HEK293T (cell line): Measurements from ENCODE around the gene TESK2.

Source experiments
- CTCF ChIA-PET: fragments of 350-600 bp; formaldehyde crosslinking; extraction: SDS; loops from one replicate; lab custom pipeline; 2021; ENCODE audit warnings: antibody characterized with exemption, inconsistent platforms; lab: Yijun Ruan, JAX
- POLR2A ChIA-PET: fragments of 350-600 bp; formaldehyde crosslinking; extraction: SDS; loops from one replicate; lab custom pipeline; 2020; ENCODE audit warnings: antibody characterized with exemption, inconsistent platforms; lab: Yijun Ruan, JAX
- DNase-seq: peaks from one replicate; pipeline ENCODE4 v3.0.0; 2012; ENCODE audit warnings: mixed read lengths; ENCODE audit errors: extremely low spot score
- ARNT ChIP-seq: fragments of 450-650 bp; IDR thresholded peaks from 2 replicates; pipeline ENCODE4 v1.6.1; 2017; ENCODE audit warnings: mild to moderate bottlenecking
- BHLHE40 ChIP-seq: fragments of 450-650 bp; IDR thresholded peaks from 2 replicates; pipeline ENCODE4 v1.6.1; 2016; ENCODE audit warnings: mild to moderate bottlenecking, moderate library complexity, borderline replicate concordance
- CTBP1 ChIP-seq: fragments of 450-650 bp; IDR thresholded peaks from 2 replicates; pipeline ENCODE4 v1.6.1; 2016; ENCODE audit warnings: borderline replicate concordance
- ELF4 ChIP-seq: fragments of 450-650 bp; IDR thresholded peaks from 2 replicates; pipeline ENCODE4 v1.6.1; 2017; ENCODE audit warnings: antibody characterized with exemption
- FOXA1 ChIP-seq: fragments of 450-650 bp; IDR thresholded peaks from 2 replicates; pipeline ENCODE4 v1.6.1; 2016; ENCODE audit warnings: mild to moderate bottlenecking
- FOXK2 ChIP-seq: fragments of 450-650 bp; IDR thresholded peaks from 2 replicates; pipeline ENCODE4 v1.6.1; 2016; ENCODE audit warnings: mild to moderate bottlenecking
- FOXM1 ChIP-seq: fragments of 450-650 bp; IDR thresholded peaks from 2 replicates; pipeline ENCODE4 v1.6.1; 2017; ENCODE audit warnings: mild to moderate bottlenecking, borderline replicate concordance
- HDGF ChIP-seq: fragments of 450-650 bp; IDR thresholded peaks from 2 replicates; pipeline ENCODE4 v1.6.1; 2017; ENCODE audit warnings: antibody characterized with exemption, borderline replicate concordance
- L3MBTL2 ChIP-seq: fragments of 450-650 bp; conservative IDR thresholded peaks from 2 replicates; pipeline ENCODE4 v1.6.1; 2016; ENCODE audit warnings: mild to moderate bottlenecking
- LEF1 ChIP-seq: fragments of 450-650 bp; IDR thresholded peaks from 2 replicates; pipeline ENCODE4 v1.6.1; 2017; ENCODE audit warnings: mild to moderate bottlenecking, borderline replicate concordance
- NFRKB ChIP-seq: fragments of 450-650 bp; IDR thresholded peaks from 2 replicates; pipeline ENCODE4 v1.6.1; 2016; ENCODE audit warnings: mild to moderate bottlenecking, moderate library complexity
- SP1 ChIP-seq: fragments of 450-650 bp; IDR thresholded peaks from 2 replicates; pipeline ENCODE4 v1.6.1; 2017
- SUZ12 ChIP-seq: fragments of 450-650 bp; IDR thresholded peaks from 2 replicates; pipeline ENCODE4 v1.6.1; 2016; ENCODE audit warnings: mild to moderate bottlenecking
- TARDBP ChIP-seq: fragments of 450-650 bp; IDR thresholded peaks from 2 replicates; pipeline ENCODE4 v1.6.1; 2016
- ZNF384 ChIP-seq: fragments of 450-650 bp; IDR thresholded peaks from 2 replicates; pipeline ENCODE4 v1.6.1; 2016
- TF ChIP-seq, protein P1 (sequence below): fragments of 450-650 bp; IDR thresholded peaks from 2 replicates; pipeline ENCODE4 v1.6.1; 2016

The TESK2 gene

DNA sequence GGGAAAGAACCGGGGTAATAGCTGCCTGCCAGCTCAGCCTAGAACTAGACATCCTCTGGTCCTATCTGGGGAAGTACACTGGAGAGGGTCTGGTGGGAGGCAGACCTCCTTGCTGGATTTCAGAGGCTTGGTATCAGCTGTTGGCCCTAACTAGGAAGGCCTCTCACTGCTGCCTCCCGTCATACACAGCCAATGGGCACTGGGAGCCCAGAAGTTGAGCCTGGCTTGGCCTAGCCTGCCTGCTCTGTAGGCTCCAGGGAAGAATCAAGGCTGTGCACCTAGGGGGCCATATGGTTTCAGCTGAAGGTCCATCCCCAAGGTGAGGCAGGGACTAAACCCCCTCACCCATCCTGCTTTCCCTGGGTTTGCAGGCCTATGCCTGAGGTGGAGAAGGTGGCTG, 146.5 kb downstream of the TESK2 start:
- no peak for TF ChIP-seq BHLHE40
- no peak for TF ChIP-seq FOXA1
- TF ChIP-seq HDGF = no peak
- no peak for TF ChIP-seq NFRKB
- TF ChIP-seq ELF4 = no peak
- TF ChIP-seq SUZ12 = no peak
- TF ChIP-seq ZNF384 = no peak
- no peak for TF ChIP-seq FOXM1
- TF ChIP-seq LEF1 = no peak
- no peak for TF ChIP-seq L3MBTL2
- no peak for TF ChIP-seq CTBP1
- no peak for TF ChIP-seq TARDBP
- DNase-seq = no peak
- ChIA-PET CTCF (no interaction called here), POLR2A (interaction anchor here (0.8 to 1.0 kb wide), 2 partner anchors 17 to 37 kb away, joined by 3 read pairs; no protein-coding TSS in a partner anchor)

DNA sequence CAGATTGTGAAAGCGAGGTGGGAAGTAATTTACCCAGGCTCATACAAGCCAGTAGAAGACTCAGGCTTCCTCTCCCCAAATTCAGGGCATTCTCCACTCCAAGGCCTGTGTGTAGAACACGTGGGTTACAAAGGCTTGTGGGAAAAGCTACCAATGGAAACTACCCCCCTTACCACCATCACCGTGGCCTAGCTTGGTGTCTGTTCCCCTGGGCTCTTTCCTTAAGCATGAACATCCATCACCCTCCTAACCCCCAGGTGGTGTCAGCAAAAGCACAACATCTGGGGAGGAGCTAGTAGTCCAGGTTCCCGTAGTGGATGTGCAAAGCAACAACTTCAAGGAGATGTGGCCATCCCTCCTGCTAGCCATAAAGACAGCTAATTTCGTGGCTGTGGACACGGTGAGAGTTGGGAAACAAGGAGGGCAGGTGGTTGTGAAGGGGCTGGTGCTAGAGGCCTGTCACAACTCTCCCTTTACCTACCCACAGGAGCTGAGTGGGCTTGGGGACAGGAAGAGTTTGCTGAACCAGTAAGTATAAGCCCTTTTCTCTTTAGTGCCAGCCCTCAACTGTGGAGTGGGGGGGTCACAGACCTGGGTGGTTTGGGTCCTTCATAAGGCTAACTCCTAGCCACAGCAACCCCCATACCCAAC, 150.0 kb downstream of the TESK2 start:
- ChIA-PET CTCF (interaction anchor here (1.0 to 1.8 kb wide), 2 partner anchors 19 to 152 kb away, joined by 5 to 6 read pairs; no protein-coding TSS in a partner anchor), POLR2A (interaction anchor here (0.6 to 4.8 kb wide), 42 partner anchors 10 to 619 kb away, joined by 3 to 90 read pairs (median 6); partner anchors contain the start of genes AKR1A1, BTBD19, CCDC163 and EIF2B3)
- no peak for TF ChIP-seq SP1
- TF ChIP-seq ZNF384 = no peak
- 0 out of 2 replicates have a peak, but pooled peaks have one; percentile 7 for TF ChIP-seq ELF4
- TF ChIP-seq FOXM1 = no peak
- peak; percentile 6 for TF ChIP-seq L3MBTL2
- TF ChIP-seq HDGF = no peak
- DNase-seq = no peak

DNA sequence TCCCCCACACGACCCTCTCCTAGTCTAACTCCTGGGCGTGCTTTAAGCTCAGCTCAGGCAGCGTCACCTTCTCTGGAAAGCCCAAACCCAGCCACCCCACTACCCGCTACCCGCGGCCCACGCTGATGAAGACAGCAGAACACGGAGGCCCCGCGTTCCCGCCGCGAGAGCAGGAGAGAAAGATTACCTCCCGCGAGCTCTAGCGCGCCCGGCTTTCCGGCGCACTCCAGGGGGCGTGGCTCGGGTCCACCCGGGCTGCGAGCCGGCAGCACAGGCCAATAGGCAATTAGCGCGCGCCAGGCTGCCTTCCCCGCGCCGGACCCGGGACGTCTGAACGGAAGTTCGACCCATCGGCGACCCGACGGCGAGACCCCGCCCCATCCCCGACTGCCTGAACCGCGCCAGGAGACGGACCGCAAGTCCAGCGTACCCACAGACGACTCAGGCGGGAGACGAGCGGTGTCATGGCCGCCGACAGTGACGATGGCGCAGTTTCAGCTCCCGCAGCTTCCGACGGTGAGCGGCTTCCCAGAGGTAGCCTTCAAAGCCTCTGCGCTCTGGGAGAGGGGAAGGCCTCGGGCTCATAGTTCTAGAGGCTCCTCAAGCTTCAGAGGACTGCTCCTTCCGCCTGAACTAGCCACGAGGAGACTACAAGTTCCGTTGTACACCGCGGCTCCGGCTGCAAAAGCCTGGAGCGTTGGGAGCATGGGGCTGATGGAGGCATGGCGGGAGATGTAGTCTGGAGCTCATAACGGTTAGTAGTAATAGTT, 151.0 kb downstream of the TESK2 start, which contains the start of the genes MUTYH and TOE1:
Gene MUTYH, minus strand, starts transcription at position 652 of the 770 bp plus-strand sequence. CDS start 5,935 bp downstream, outside the sequence.
Gene TOE1, plus strand, starts transcription at position 382 of the 770 bp plus-strand sequence. Its CDS starts 83 bp downstream, at position 465.
- ChIA-PET CTCF (interaction anchor here (1.0 to 1.8 kb wide), 3 partner anchors 20 to 153 kb away, joined by 3 to 6 read pairs (median 5); partner anchors contain the start of gene TESK2), POLR2A (interaction anchor here (0.6 to 4.8 kb wide), 51 partner anchors 11 to 618 kb away, joined by 3 to 90 read pairs (median 6); partner anchors contain the start of genes AKR1A1, BTBD19, CCDC163 and EIF2B3)
- DNase-seq = peak; percentile 94
- peak; percentile 62; the same call in 1 of the 2 replicates for TF ChIP-seq ELF4
- TF ChIP-seq FOXK2 = no peak
- TF ChIP-seq TARDBP = no peak
- TF ChIP-seq L3MBTL2 = peak; percentile 92
- TF ChIP-seq CTBP1 = no peak

DNA sequence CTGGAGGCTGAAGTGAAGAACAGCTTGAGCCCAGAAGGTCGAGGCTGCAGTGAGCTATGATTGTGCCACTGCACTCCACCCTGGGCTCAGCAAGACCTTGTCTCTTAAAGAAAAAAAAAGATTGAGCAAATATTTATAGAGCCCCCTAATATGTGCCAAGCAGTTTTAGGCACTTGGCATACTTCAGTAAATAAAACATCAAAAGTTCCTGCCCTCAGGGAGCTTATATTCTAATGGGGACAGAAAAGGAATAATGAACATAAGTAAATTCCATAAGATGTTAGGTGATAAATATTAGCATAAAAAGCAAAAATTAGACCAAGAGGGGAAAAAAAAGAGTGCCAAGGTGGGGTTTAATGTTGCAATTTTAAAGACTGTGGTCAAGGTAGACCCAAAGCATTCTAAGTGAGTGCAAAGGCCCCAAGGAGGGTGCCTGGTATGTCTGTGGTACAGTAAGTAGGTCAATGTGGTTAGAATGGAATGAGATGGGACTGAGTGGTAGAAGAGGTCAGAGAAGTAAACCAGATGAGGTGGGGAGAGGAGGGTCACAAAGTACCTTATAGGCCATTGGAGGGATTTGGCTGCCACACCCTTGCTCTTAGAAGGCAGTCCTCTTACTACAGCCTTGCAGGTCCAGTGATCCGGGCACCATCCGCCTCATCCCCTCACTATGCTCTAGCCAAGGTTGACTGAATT, 153.2 kb downstream of the TESK2 start:
- TF ChIP-seq, protein P1, sequence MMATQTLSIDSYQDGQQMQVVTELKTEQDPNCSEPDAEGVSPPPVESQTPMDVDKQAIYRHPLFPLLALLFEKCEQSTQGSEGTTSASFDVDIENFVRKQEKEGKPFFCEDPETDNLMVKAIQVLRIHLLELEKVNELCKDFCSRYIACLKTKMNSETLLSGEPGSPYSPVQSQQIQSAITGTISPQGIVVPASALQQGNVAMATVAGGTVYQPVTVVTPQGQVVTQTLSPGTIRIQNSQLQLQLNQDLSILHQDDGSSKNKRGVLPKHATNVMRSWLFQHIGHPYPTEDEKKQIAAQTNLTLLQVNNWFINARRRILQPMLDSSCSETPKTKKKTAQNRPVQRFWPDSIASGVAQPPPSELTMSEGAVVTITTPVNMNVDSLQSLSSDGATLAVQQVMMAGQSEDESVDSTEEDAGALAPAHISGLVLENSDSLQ = no peak
- no peak for TF ChIP-seq TARDBP
- TF ChIP-seq HDGF = no peak
- TF ChIP-seq FOXA1 = no peak
- CTCF ChIA-PET = interaction anchor here (0.6 kb wide), 1 partner anchor 39 kb away, joined by 3 read pairs; no protein-coding TSS in a partner anchor
- POLR2A ChIA-PET = interaction anchor here (0.8 to 4.8 kb wide), 3 partner anchors 9 to 33 kb away, joined by 4 to 90 read pairs (median 77); no protein-coding TSS in a partner anchor
- no peak for DNase-seq

DNA sequence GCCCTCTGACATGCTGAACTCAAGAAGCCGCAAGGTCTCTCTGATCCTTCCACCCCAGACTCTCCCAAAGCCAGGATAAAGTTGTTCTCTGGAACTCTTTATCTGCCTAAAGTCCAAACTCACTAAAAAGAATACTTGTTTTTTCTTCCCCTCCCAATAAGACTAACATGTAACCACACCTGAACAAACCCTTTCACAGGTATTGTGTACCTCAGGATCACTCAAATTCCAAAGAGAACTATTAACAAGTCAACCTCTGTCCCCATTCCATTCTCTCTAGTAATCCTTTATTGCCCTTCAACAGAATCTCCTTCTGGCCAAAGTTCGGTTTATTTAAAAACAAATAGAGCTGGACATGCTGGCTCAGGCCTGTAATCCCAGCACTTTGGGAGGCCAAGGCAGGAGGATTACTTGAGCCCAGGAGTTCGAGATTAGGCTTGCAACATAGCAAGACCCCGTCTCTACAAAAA, 155.1 kb downstream of the TESK2 start:
- CTCF ChIA-PET = no interaction called here
- POLR2A ChIA-PET = interaction anchor here (1.2 kb wide), 1 partner anchor 31 kb away, joined by 4 read pairs; no protein-coding TSS in a partner anchor

DNA sequence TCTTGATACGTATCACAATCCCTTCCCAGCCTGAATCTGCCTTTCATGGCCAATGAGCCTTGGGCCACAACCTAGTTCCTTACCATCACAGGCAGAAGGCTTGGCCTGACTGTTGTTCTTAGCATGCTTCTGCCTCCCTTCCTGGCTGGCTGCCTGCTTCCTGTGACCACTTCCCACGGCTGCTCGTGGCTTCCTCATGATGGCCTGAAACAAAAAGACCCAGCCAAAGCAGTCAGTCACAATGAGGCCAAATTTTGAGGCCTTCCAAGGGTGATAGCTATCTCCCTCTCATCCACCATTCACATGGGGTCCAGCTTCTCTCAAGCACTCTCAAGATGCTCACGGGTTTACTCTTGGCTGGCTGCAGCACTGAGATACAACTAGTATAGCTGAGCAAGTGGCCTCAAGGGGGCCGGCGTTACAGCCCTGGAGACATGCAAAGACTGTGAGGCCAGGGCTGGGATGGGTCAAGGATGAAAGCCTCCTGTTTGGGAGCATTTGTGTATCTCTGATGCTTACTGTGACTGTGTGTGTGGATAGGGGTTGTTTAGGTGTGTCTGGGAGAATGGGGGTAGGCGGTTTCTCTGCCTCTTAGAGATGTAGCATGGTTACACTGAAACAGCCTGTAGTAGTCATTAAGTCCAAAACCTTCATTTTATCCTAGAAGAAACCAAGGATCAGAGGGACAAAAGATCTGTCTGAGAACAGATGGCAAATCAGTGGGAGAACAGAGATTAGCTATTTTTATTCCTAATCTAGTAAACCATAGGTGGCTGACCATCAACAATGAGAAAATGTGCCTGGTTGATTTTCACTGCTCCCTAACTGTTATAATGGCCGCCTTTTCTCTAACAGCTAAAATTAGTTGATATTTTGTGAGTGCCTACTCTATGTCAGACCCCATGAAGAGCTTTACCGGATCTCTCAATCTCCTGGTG, 156.4 kb downstream of the TESK2 start:
- no peak for DNase-seq
- ChIA-PET CTCF (no interaction called here), POLR2A (interaction anchor here (0.6 to 1.2 kb wide), 2 partner anchors 30 to 31 kb away, joined by 3 to 4 read pairs; no protein-coding TSS in a partner anchor)
- TF ChIP-seq ZNF384 = no peak
- no peak for TF ChIP-seq L3MBTL2
- TF ChIP-seq, protein P1 = no peak
- TF ChIP-seq HDGF = no peak

More for the DNA sequence above, 155.1 kb downstream of the TESK2 start:
- TF ChIP-seq TARDBP (no peak), BHLHE40 (no peak), HDGF (no peak), ZNF384 (no peak), ARNT (no peak), FOXK2 (no peak), FOXA1 (no peak), NFRKB (no peak)
- DNase-seq = no peak
